SU-DHL-6 (cell line): ENCODE measurements around the gene FAM114A1.

ENCODE experiments used
- H2AFZ ChIP-seq: fragments of 200-600 bp; sonication (generic); 2 replicates; pipeline ENCODE4 v1.6.1; 2014; ENCODE audit warnings: low read depth, mild to moderate bottlenecking, moderate library complexity, mixed read lengths, antibody characterized with exemption, low read length; ENCODE audit not compliant: severe bottlenecking
- H3F3A ChIP-seq: fragments of 200-600 bp; shearing (Covaris generic); 2 replicates; pipeline ENCODE4 v1.6.0; 2016; ENCODE audit warnings: antibody characterized with exemption, mild to moderate bottlenecking; ENCODE audit not compliant: insufficient read depth
- H3K27ac ChIP-seq: fragments of 200-600 bp; sonication (generic); 2 replicates; pipeline ENCODE4 v1.5.1; 2016; ENCODE audit warnings: low read depth, mild to moderate bottlenecking, low read length, moderate library complexity, mixed read lengths
- H3K27me3 ChIP-seq: fragments of 200-600 bp; sonication (generic), shearing (Covaris generic); 2 replicates; pipeline ENCODE4 v1.6.0; 2014; ENCODE audit warnings: mild to moderate bottlenecking, low read length
- H3K36me3 ChIP-seq: fragments of 200-600 bp; sonication (generic); 2 replicates; pipeline ENCODE4 v1.6.1; 2014; ENCODE audit warnings: mild to moderate bottlenecking, low read length, mixed read lengths
- H3K4me2 ChIP-seq: fragments of 300-600, 200-600 bp; shearing (Covaris generic), sonication (generic); 2 replicates; pipeline ENCODE4 v1.6.0; 2014; ENCODE audit warnings: low read length, low read depth, mild to moderate bottlenecking; ENCODE audit not compliant: poor library complexity, severe bottlenecking
- H3K4me3 ChIP-seq: fragments of 200-600 bp; sonication (generic); 2 replicates; pipeline ENCODE4 v1.5.1; 2014; ENCODE audit warnings: antibody characterized with exemption, low read length, mild to moderate bottlenecking, mixed read lengths; ENCODE audit not compliant: insufficient read depth, poor library complexity, severe bottlenecking
- H3K79me2 ChIP-seq: fragments of 200-600 bp; sonication (generic); 2 replicates; pipeline ENCODE4 v1.6.1; 2014; ENCODE audit warnings: mild to moderate bottlenecking, low read length, moderate library complexity; ENCODE audit not compliant: insufficient read depth
- H3K9ac ChIP-seq: fragments of 200-600 bp; sonication (generic); 2 replicates; pipeline ENCODE4 v1.7.0; 2014; ENCODE audit warnings: mild to moderate bottlenecking, low read length
- H3K9me2 ChIP-seq: fragments of 200-600 bp; sonication (generic); replicated peaks from 2 replicates; pipeline ENCODE4 v1.6.1; 2014; ENCODE audit warnings: low read length; ENCODE audit not compliant: insufficient read depth
- H3K9me3 ChIP-seq: fragments of 200-600 bp; sonication (generic); 2 replicates; pipeline ENCODE4 v1.6.1; 2014; ENCODE audit warnings: low read length, mixed read lengths; ENCODE audit not compliant: insufficient read depth
- H4K20me1 ChIP-seq: fragments of 200-600 bp; sonication (generic); 2 replicates; pipeline ENCODE4 v1.6.1; 2014; ENCODE audit warnings: low read depth, mild to moderate bottlenecking, antibody characterized with exemption, low read length, moderate library complexity, mixed read lengths
- CTCF ChIP-seq: fragments of 200-600 bp; sonication (generic); IDR thresholded peaks from one replicate; pipeline ENCODE4 v1.5.1; 2017; ENCODE audit warnings: antibody characterized with exemption, mild to moderate bottlenecking, low read length, moderate library complexity; ENCODE audit not compliant: insufficient read depth, poor library complexity, severe bottlenecking
- EZH2phosphoT487 ChIP-seq: fragments of 200-600 bp; sonication (generic), shearing (Covaris generic); conservative IDR thresholded peaks from 2 replicates; pipeline ENCODE4 v1.6.1; 2018; ENCODE audit warnings: mild to moderate bottlenecking, antibody characterized with exemption, low read length, moderate library complexity, mixed read lengths

The FAM114A1 gene

GRCh38 chr4:38954727-38955126 is 87.1 kb downstream of the FAM114A1 start:
- no peaks in the 10 kb centered on the region for H3K9me3 ChIP-seq
- no peaks in the 10 kb centered on the region for H3K79me2 ChIP-seq
- H3K36me3 ChIP-seq: no peaks in the 10 kb centered on the region
- no peak overlapping the region for H3K4me3 ChIP-seq
- H2AFZ ChIP-seq: no peak overlapping the region
- no peak overlapping the region for H3K27ac ChIP-seq
- H3K9ac ChIP-seq: no peak overlapping the region
- TF ChIP-seq CTCF: no peak
- TF ChIP-seq EZH2phosphoT487: no peak
- H3K4me2 ChIP-seq: no peak overlapping the region
- no peaks in the 10 kb centered on the region for H3F3A ChIP-seq
- no peaks in the 10 kb centered on the region for H3K9me2 ChIP-seq
- no peaks in the 10 kb centered on the region for H4K20me1 ChIP-seq
- no peaks in the 10 kb centered on the region for H3K27me3 ChIP-seq

DNA sequence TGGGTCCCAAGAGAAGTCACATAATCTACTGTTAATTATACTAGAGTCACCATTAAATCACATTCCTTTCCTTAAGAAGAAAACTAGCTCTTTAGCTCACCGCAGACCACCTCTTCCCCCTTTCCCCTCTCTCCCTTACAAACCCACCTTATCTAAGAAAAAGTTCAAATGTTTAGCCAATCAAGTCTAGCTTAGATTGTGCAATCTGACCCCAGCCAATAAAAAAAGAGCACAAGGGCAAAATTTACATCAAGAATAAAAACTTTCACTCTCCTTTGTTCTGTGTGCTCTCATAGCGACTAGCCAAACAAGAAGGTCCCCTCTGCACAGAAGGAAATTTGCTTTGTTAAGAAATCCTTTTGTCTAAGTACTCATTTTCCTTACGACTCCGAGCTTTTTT is 88.4 kb downstream of the FAM114A1 start:
- H4K20me1 ChIP-seq: no peaks in the 10 kb centered on the region
- H3K79me2 ChIP-seq: no peaks in the 10 kb centered on the region
- no peaks in the 10 kb centered on the region for H3K9me3 ChIP-seq
- no peak overlapping the region for H3K9ac ChIP-seq
- H3K4me2 ChIP-seq: no peak overlapping the region
- H3K27me3 ChIP-seq: no peaks in the 10 kb centered on the region
- H3F3A ChIP-seq: no peaks in the 10 kb centered on the region
- no peak overlapping the region for H3K4me3 ChIP-seq
- no peaks in the 10 kb centered on the region for H3K36me3 ChIP-seq
- no peaks in the 10 kb centered on the region for H3K9me2 ChIP-seq
- no peak overlapping the region for H2AFZ ChIP-seq
- no peak overlapping the region for H3K27ac ChIP-seq
- no peak for TF ChIP-seq EZH2phosphoT487
- TF ChIP-seq CTCF: no peak

DNA sequence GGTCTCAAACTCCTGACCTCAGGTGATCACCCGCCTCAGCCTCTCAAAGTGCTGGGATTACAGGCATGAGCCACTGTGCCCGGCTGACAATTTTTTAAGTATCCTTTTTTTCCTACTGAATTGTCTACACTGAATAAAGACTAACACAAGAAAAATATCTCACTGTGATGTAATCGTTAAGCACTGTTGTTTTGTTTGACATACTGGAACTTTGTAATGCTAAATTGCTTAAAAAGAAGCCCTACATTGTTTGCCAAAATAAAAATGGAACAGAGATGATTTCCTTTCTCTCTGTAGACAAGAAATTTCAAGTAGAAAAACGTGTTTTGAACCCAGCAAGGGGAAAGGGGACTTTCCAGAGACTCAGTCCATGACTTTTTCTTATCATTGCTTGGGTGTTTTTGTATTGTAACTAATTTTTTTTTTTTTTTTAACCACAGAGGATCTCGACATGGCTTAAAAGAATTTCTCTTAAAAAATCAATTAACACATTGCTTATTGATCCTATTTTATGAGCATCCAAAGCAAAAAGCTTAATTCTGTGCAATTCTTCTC is 89.7 kb downstream of the FAM114A1 start:
- no peaks in the 10 kb centered on the region for H3K36me3 ChIP-seq
- H3K9me2 ChIP-seq: no peaks in the 10 kb centered on the region

More for the DNA sequence above, 89.7 kb downstream of the FAM114A1 start:
- no peak overlapping the region for H3K27ac ChIP-seq
- H3F3A ChIP-seq: no peaks in the 10 kb centered on the region
- no peak overlapping the region for H3K9ac ChIP-seq
- no peak for TF ChIP-seq CTCF
- TF ChIP-seq EZH2phosphoT487: no peak
- no peak overlapping the region for H2AFZ ChIP-seq
- H3K9me3 ChIP-seq: no peaks in the 10 kb centered on the region; the same call in 1 of the 2 replicates
- H3K4me3 ChIP-seq: no peak overlapping the region
- no peaks in the 10 kb centered on the region for H4K20me1 ChIP-seq
- no peaks in the 10 kb centered on the region for H3K27me3 ChIP-seq
- H3K4me2 ChIP-seq: no peak overlapping the region
- no peaks in the 10 kb centered on the region for H3K79me2 ChIP-seq
